ENCODE measurements around the gene HOXB7. TPM values are rescaled to one million over a fixed set of nuclear protein-coding genes. Genes with fewer than 3 reads are reported as not detected.

Gene HOXB7
- total RNA-seq, 4 donors from 2014 or later: 0.36 to 3.0 (median 0.65) TPM

- in situ Hi-C loops (cut with MboI; ENCODE audit: low sequenced_read_pairs in 4 of 4): loop anchor here in 1 of 4 donors (25.0 kb wide), 1 partner anchor 96 kb away; the partner anchor contains the start of gene HOXB13
- TF ChIP-seq POLR2A (IDR thresholded peaks at IDR 0.05) (no peak), CTCF (IDR thresholded peaks at IDR 0.05 in 4 of 5, conservative IDR thresholded peaks at IDR 0.05 in 1 of 5) (no peak)
- H3K27ac ChIP-seq: no peak overlapping the region
- no peak for ATAC-seq
- H3K36me3 ChIP-seq: no peaks in the 10 kb centered on the region
- H3K9me3 ChIP-seq: no peaks in the 10 kb centered on the region
- DNase-seq: no peak
- no peak overlapping the region for H3K4me3 ChIP-seq
- H3K4me1 ChIP-seq: no peaks in the 10 kb centered on the region
- H3K27me3 ChIP-seq: peaks cover 86 to 100% (median 99%) of the 10 kb centered on the region in 3 donors
- intact Hi-C loops (cut with DNase I; ENCODE audit: low total_unique reads): no loop called here
These were observed 30.8 kb upstream of the HOXB7 start for GRCh38 chr17:48641541-48642058.

- H3K9me3 ChIP-seq: no peaks in the 10 kb centered on the region
- TF ChIP-seq CTCF (IDR thresholded peaks at IDR 0.05 in 4 of 5, conservative IDR thresholded peaks at IDR 0.05 in 1 of 5): no peak
- no peak for TF ChIP-seq POLR2A (IDR thresholded peaks at IDR 0.05)
- H3K36me3 ChIP-seq: no peaks in the 10 kb centered on the region
- peaks cover 86 to 100% (median 99%) of the 10 kb centered on the region in 3 donors for H3K27me3 ChIP-seq
- intact Hi-C loops (cut with DNase I; ENCODE audit: low total_unique reads) (no loop called here), in situ Hi-C loops (cut with MboI; ENCODE audit: low sequenced_read_pairs in 4 of 4) (loop anchor here in 1 of 4 donors (25.0 kb wide), 1 partner anchor 96 kb away; the partner anchor contains the start of gene HOXB13)
- no peaks in the 10 kb centered on the region for H3K4me1 ChIP-seq
- ATAC-seq (no peak), DNase-seq (no peak)
- no peak overlapping the region for H3K27ac ChIP-seq
- no peak overlapping the region for H3K4me3 ChIP-seq
These were observed 30.0 kb upstream of the HOXB7 start for GRCh38 chr17:48640858-48641180.

GRCh38 chr17:48639982-48640857 lies 29.4 kb upstream of the HOXB7 start:
- Histone ChIP-seq H3K4me1 (no peaks in the 10 kb centered on the region), H3K36me3 (no peaks in the 10 kb centered on the region), H3K27ac (no peak overlapping the region), H3K4me3 (no peak overlapping the region), H3K27me3 (peaks cover 86 to 100% (median 99%) of the 10 kb centered on the region in 3 donors), H3K9me3 (no peaks in the 10 kb centered on the region)
- in situ Hi-C loops (cut with MboI; ENCODE audit: low sequenced_read_pairs in 4 of 4) (loop anchor here in 1 of 4 donors (25.0 kb wide), 1 partner anchor 97 kb away; the partner anchor contains the start of gene HOXB13), intact Hi-C loops (cut with DNase I; ENCODE audit: low total_unique reads) (no loop called here)
- DNase-seq (no peak), ATAC-seq (no peak)
- TF ChIP-seq CTCF (IDR thresholded peaks at IDR 0.05 in 4 of 5, conservative IDR thresholded peaks at IDR 0.05 in 1 of 5) (no peak), POLR2A (IDR thresholded peaks at IDR 0.05) (no peak)

GRCh38 chr17:48639136-48639535 lies 28.3 kb upstream of the HOXB7 start:
- H3K4me3 ChIP-seq: no peak overlapping the region
- ATAC-seq (no peak), DNase-seq (no peak)
- intact Hi-C loops (cut with DNase I; ENCODE audit: low total_unique reads): no loop called here
- TF ChIP-seq POLR2A (IDR thresholded peaks at IDR 0.05) (no peak), CTCF (IDR thresholded peaks at IDR 0.05 in 4 of 5, conservative IDR thresholded peaks at IDR 0.05 in 1 of 5) (no peak)
- peaks cover 86 to 100% (median 100%) of the 10 kb centered on the region in 3 donors for H3K27me3 ChIP-seq
- no peak overlapping the region for H3K27ac ChIP-seq
- in situ Hi-C loops (cut with MboI; ENCODE audit: low sequenced_read_pairs in 4 of 4): loop anchor here in 1 of 4 donors (25.0 kb wide), 1 partner anchor 98 kb away; the partner anchor contains the start of gene HOXB13
- no peaks in the 10 kb centered on the region for H3K9me3 ChIP-seq
- H3K36me3 ChIP-seq: no peaks in the 10 kb centered on the region
- H3K4me1 ChIP-seq: no peaks in the 10 kb centered on the region

All from gastrocnemius medialis (tissue), 4 donors.